HUDEP-2 (cell line): ENCODE measurements around the gene MMP2.

Experiments used
- DNase-seq, 76 experiments: peaks; one replicate each; lab custom pipeline; 2025; ENCODE audit not compliant: unreplicated experiment in 76 of 76; lab: John Stamatoyannopoulos, UW

The MMP2 gene

DNA sequence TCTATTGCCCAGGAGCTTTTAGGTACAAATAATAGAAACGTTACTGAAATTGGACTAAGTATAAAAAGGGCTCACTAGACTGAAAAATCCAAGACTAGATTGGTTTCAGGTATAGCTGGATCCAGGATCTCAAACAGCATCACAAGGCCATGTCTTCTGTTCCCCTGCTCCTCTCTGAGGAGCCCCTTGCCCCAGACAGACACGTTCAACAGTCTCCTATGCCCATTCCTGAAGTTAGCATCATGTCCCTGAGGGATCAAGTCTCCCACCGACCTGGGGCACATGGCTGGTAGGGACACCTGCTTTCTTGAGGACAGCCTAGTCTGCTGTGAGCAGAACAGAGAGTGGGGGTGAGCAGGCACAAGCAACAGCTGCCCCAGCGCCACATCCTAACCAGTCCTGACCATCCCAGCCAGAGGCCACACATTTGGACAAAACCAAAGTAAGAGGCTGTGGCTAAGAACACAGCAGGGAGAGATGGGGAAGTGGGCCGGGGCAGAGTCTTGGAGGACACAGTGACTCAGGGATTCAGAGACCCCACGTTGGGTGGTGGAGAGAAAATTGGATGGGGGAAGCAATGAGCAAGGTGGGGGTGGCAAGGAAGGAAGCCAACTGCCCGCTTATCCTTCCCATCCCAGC lies 10.5 kb upstream of the MMP2 start:
- no peak for DNase-seq

DNA sequence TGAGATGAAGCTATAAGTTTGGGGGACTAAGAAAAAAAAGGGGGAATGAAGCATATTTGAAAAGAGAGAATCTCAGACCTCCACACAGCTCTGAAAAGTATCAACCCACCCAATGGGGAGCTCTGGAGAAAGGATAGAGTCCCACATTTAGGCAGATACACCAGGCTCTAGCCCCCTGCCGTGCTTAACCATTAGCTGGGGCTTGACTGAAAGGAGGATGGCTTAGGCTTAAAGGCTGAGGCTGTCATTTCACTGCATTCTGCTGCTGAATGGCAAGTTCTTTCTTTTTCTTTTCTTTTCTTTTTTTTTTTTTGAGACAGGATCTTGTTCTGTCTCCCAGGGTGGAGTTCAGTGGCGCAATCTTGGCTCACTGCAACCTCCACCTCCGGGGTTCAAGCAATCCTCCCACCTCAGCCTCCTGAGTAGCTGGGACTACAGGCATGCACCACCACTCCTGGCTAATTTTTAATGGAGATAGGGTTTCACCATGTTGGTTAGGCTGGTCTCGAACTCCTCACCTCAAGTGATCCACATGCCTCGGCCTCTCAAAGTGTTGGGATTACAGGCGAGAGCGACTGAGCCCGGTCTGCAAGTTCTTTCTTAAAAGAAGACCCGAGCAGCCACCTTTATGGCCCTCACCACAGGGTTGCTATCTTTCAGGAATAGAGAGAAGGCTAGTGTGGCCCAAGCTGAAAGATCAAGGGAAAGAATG lies 9.0 kb upstream of the MMP2 start:
- DNase-seq, result no peak

- DNase-seq, result no peak
Observed at GRCh38 chr16:55470533-55471371, 8.2 kb upstream of the MMP2 start.

DNA sequence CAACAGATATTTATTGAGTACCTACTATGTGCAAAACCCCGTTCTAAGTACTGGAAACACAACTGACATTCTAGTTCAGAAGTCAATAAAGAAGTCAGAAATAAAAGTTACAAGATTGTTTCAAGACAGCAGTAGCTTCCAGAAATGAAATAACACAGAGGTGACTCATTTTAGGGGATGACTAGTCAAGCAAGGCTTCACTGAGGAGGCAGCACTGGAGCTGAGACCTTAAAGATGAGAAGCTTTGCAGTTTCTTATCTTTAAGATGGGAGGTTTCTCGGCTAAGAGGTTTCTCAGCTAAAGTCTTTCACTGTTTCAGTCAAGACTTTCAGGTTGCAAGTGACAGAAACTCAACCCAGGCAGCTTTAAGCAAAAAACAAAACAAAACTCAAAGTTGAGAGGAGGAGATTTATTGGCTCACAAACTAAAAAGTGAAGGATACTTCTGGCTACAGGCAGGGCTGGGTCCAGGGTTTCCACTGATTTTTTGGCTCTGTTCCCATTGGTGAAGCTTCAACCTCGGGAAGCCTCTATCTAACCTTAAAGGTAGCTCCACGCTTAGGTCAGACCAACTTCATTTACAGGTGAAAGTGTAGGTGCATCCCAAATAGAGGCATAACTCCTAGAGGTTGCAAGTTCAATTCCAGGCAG lies 7.4 kb upstream of the MMP2 start:
- no peak for DNase-seq

- DNase-seq, result no peak
Observed at GRCh38 chr16:55473587-55473986, 5.4 kb upstream of the MMP2 start.

DNA sequence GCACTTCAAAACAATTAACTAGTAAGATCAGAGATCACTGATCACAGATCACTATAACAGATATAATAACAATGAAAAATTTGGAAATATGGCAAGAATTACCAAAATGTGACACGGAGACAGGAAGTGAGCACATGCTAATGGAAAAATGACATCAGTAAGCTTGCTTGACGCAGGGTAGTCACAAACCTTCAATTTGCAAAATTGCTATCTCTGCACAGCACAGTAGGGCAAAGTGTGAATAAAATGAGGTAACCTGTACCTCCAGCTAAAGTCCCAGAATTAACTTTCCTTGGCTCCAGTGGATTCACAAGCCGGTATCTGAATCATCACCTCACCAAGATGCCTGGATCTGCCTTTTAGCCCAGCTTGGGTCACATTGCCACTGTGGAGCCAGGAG lies 4.2 kb upstream of the MMP2 start:
- DNase-seq, result no peak

- DNase-seq, result no peak
Observed at GRCh38 chr16:55475919-55476318, 3.1 kb upstream of the MMP2 start.

DNA sequence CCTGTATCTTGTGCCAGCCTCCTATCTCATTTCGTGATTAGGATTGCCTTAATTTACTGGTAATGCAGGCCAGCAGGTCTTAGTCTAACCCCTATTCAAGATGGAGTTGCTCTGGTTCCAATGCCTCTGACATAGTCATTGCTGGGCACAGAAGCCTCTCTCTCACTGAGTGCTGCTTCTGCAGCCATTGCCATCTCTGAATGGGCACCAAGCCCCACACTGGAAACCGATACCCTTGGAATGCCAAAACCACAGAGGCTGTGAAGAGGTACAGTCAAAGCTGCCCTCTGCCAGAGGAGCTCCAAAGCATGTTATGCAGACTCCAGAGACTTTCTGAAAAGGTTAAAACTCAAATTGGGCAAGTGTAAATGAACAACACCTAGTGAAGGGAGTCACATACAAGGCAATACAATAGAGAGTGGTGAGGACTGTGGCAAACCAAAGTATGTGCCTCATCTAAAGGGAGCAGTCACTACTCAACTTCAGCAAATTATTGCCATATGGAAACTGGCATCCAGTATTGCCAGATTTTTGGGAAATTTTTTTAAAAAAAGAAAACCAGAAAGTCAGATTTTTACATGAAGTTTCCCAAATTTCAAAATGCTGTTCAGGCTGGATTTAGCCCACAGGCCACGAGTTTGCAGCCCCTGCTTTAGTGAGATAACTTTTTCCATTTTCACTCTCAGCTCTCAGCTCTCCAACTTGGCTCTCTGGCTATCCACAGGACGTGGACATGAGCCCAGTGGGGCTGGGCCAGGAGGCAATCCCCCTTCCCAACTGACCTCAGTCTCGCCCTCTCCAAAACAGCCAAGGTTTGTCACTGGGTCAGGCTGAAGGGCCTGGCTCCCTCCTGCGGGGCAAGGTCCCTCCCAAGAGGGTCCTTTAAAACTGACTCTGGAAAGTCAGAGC lies 2.1 kb upstream of the MMP2 start:
- no peak for DNase-seq

- no peak for DNase-seq
Observed at GRCh38 chr16:55477736-55478135, 1.3 kb upstream of the MMP2 start.

DNA sequence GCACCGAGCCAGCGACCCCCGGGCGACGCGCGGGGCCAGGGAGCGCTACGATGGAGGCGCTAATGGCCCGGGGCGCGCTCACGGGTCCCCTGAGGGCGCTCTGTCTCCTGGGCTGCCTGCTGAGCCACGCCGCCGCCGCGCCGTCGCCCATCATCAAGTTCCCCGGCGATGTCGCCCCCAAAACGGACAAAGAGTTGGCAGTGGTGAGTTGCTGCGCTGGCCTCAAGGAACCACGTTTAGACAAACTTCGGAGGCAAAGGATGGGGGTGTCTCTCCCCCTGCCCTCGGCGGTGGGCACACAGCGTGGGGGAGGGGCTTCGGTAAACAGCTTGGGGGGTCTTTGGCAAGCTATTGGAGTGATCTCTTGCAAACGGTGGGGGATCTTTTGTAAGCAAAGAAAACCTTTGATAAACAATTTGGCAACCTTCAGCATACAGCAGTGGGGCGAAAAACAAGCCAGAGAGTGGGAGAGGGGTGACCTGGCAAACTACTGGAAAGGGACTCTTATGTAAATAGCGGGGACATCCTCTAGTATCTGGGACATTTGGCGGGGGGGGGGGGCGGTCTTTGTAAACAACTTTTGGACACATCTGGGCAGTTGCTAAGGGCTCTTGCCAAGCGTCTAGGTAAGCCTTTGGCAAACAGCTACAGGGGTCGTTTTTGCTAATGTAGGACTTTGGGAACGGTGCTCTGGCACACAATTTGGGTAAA lies 587 bp downstream of the MMP2 start:
- DNase-seq, result no peak

- DNase-seq, result peak in 24 of 76 experiments; percentile 3 to 61 (median 14)
Observed at GRCh38 chr16:55480228-55480655, 1.2 kb downstream of the MMP2 start.

DNA sequence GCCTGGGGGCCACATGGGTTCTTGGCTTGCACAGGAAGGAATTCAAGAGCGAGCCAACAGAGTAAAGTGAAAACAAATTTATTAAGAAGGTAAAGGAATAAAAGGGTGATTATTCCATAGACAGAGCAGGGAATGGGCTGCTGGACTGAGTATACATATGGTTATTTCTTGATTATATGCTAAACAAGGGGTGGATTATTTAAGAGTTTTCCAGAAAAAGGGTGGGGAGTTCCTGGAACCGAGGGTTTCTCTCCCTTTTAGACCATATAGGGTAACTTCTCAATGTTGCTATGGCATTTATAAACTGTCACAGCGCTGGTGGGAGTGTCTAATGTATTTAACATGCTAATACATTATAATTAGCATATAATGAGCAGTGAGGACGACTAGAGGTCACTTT lies 2.0 kb downstream of the MMP2 start:
- no peak for DNase-seq

DNA sequence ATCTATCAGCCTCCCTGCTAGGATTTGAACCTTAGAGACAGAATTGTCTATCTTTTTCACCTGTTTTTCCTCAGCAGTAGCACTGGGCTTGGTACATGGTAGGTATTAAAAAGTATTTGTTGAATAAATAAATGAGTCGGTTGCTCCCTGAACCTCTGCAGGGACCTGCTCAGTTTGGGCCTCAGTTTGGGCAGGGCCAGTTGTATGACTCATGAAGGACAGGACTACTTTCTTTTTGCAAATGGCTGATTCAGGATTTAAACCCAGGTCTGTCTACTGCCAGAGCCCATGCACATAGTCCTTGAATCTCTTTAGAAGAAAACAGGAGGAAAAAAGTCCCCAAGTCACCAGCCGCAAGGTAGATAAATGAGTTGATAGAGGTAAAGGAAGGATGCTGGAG lies 3.1 kb downstream of the MMP2 start:
- no peak for DNase-seq

GRCh38 chr16:55487048-55487803 lies 8.2 kb downstream of the MMP2 start:
- no peak for DNase-seq

- DNase-seq, result no peak
Observed at GRCh38 chr16:55488306-55488705, 9.3 kb downstream of the MMP2 start.

GRCh38 chr16:55489119-55489955 lies 10.3 kb downstream of the MMP2 start:
- no peak for DNase-seq

DNA sequence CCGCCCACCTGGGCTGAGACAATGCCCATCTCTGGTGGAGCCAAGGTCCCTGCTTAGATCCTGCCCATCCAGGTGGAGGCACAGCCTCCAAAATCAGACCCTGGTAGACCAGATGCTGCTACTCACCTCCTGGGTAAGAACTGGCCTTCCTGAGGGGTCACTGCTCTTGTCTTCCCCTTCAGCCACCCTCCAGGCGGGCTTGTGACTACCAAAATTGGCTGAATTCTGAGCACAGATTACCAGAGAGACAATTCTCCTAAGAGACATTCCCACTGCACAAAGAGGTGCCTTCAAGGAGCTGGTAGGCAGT lies 10.9 kb downstream of the MMP2 start:
- DNase-seq, result no peak

GRCh38 chr16:55490301-55490700 lies 11.3 kb downstream of the MMP2 start:
- DNase-seq, result no peak
